MCF 10A (cell line): ENCODE measurements around the gene ADGRD1. TPM values are rescaled to one million over a fixed set of nuclear protein-coding genes. Genes with fewer than 3 reads are reported as not detected.

ENCODE experiments used
- BruUV-seq: library from RNA; stranded (reverse); fragments of 400-500 nt; replicated peaks from 2 replicates; lab custom pipeline; 2021; lab: Mats Ljungman, UMichigan
- CTCF ChIA-PET: fragments of 300-600 bp; sonication (Branson Sonifier 250); formaldehyde crosslinking; extraction: SDS; loops from one replicate; lab custom pipeline; 2021; ENCODE audit warnings: antibody characterized with exemption, inconsistent platforms; lab: Yijun Ruan, JAX
- POLR2A ChIA-PET: fragments of 300-600, 350-650 bp; sonication (Branson Sonifier 250); formaldehyde crosslinking; extraction: SDS; loops from one replicate; lab custom pipeline; 2020; ENCODE audit warnings: antibody characterized with exemption, inconsistent platforms; lab: Yijun Ruan, JAX
- DNase-seq: peaks from one replicate; pipeline ENCODE4 v3.0.0-alpha.2; 2018; ENCODE audit not compliant: unreplicated experiment
- H3K27ac Mint-ChIP-seq: one replicate; pipeline ENCODE4 v1.8.0; 2022; ENCODE audit warnings: mild to moderate bottlenecking, low read depth, mixed read lengths; ENCODE audit not compliant: unreplicated experiment
- H3K27me3 Mint-ChIP-seq: one replicate; pipeline ENCODE4 v1.8.0; 2022; ENCODE audit warnings: mixed read lengths; ENCODE audit not compliant: insufficient read depth, unreplicated experiment
- H3K36me3 Mint-ChIP-seq: one replicate; pipeline ENCODE4 v1.8.0; 2022; ENCODE audit warnings: mild to moderate bottlenecking, moderate library complexity, mixed read lengths; ENCODE audit not compliant: insufficient read depth, unreplicated experiment
- H3K4me1 Mint-ChIP-seq: one replicate; pipeline ENCODE4 v1.8.0; 2022; ENCODE audit warnings: mixed read lengths; ENCODE audit not compliant: insufficient read depth, unreplicated experiment
- H3K4me3 Mint-ChIP-seq: one replicate; pipeline ENCODE4 v1.8.0; 2022; ENCODE audit warnings: mild to moderate bottlenecking, moderate library complexity, mixed read lengths; ENCODE audit not compliant: unreplicated experiment
- H3K9me3 Mint-ChIP-seq: one replicate; pipeline ENCODE4 v1.8.0; 2022; ENCODE audit warnings: mixed read lengths; ENCODE audit not compliant: unreplicated experiment
- intact Hi-C: fragments of 100-400 bp; cut with micrococcal nuclease; formaldehyde crosslinking; loops from 2 replicates; pipeline ENCODE4 v1.14.1; 2022
- total RNA-seq: library from RNA; stranded (reverse); gene quantifications from 2 replicates; pipeline ENCODE4 v1.2.3, GENCODE V29; 2022
- TF ChIP-seq, protein P1 (sequence below): fragments of 200-600 bp; IDR thresholded peaks from one replicate; pipeline ENCODE4 v1.8.0; 2022; ENCODE audit warnings: antibody characterized with exemption, mild to moderate bottlenecking; ENCODE audit not compliant: unreplicated experiment

The ADGRD1 gene
- total RNA-seq, 1 experiment from 2014 or later: 0.68 TPM

- TF ChIP-seq, protein P1, sequence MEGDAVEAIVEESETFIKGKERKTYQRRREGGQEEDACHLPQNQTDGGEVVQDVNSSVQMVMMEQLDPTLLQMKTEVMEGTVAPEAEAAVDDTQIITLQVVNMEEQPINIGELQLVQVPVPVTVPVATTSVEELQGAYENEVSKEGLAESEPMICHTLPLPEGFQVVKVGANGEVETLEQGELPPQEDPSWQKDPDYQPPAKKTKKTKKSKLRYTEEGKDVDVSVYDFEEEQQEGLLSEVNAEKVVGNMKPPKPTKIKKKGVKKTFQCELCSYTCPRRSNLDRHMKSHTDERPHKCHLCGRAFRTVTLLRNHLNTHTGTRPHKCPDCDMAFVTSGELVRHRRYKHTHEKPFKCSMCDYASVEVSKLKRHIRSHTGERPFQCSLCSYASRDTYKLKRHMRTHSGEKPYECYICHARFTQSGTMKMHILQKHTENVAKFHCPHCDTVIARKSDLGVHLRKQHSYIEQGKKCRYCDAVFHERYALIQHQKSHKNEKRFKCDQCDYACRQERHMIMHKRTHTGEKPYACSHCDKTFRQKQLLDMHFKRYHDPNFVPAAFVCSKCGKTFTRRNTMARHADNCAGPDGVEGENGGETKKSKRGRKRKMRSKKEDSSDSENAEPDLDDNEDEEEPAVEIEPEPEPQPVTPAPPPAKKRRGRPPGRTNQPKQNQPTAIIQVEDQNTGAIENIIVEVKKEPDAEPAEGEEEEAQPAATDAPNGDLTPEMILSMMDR: no peak
- ChIA-PET POLR2A (no interaction called here), CTCF (interaction anchor here (0.6 kb wide), 1 partner anchor 135 kb away, joined by 3 read pairs; no protein-coding TSS in a partner anchor)
- intact Hi-C loops: no loop called here
- no TSS peak for BruUV-seq
- H3K36me3 Mint-ChIP-seq: peaks cover 4% of the 10 kb centered on the region
- DNase-seq: no peak
- H3K9me3 Mint-ChIP-seq: no peaks in the 10 kb centered on the region
- H3K4me3 Mint-ChIP-seq: no peak overlapping the region
- peaks cover 14% of the 10 kb centered on the region for H3K4me1 Mint-ChIP-seq
- peaks cover 45% of the 10 kb centered on the region for H3K27me3 Mint-ChIP-seq
- H3K27ac Mint-ChIP-seq: no peak overlapping the region
These were observed 1.3 kb upstream of the ADGRD1 start for GRCh38 chr12:130952171-130952954.

DNA sequence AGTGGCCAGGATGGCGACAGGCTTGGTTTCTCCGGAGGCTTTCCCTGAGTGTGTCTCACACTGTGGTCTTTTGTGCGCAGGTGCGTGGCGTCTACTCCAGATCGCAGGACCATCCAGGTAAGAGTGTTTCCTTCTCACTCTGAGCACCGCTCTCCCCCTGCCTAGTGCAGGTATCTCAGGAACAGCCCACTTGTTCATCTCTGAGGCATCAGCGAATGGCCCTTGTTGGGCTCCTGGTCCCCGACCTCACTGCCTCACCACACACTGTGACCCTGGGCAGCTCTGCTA lies 781 bp downstream of the ADGRD1 start:
- BruUV-seq: no TSS peak
- TF ChIP-seq, protein P1: no peak
- DNase-seq: no peak
- intact Hi-C loops: no loop called here
- Mint-ChIP-seq H3K27ac (no peak overlapping the region), H3K36me3 (peaks cover 4% of the 10 kb centered on the region), H3K4me1 (peaks cover 7% of the 10 kb centered on the region), H3K4me3 (no peak overlapping the region), H3K27me3 (peaks cover 29% of the 10 kb centered on the region), H3K9me3 (no peaks in the 10 kb centered on the region)
- POLR2A ChIA-PET: no interaction called here
- CTCF ChIA-PET: no interaction called here

GRCh38 chr12:130955238-130955816 lies 1.6 kb downstream of the ADGRD1 start:
- H3K36me3 Mint-ChIP-seq: peaks cover 4% of the 10 kb centered on the region
- ChIA-PET POLR2A (interaction anchor here (0.6 kb wide), 1 partner anchor 37 kb away, joined by 3 read pairs; no protein-coding TSS in a partner anchor), CTCF (no interaction called here)
- DNase-seq: no peak
- no peaks in the 10 kb centered on the region for H3K9me3 Mint-ChIP-seq
- no peak overlapping the region for H3K4me3 Mint-ChIP-seq
- H3K27me3 Mint-ChIP-seq: peaks cover 28% of the 10 kb centered on the region
- intact Hi-C loops: no loop called here
- TF ChIP-seq, protein P1: no peak
- no peak overlapping the region for H3K27ac Mint-ChIP-seq
- no TSS peak for BruUV-seq
- H3K4me1 Mint-ChIP-seq: peaks cover 7% of the 10 kb centered on the region

GRCh38 chr12:130956009-130956408 lies 2.3 kb downstream of the ADGRD1 start:
- CTCF ChIA-PET: interaction anchor here (0.6 kb wide), 1 partner anchor 39 kb away, joined by 3 read pairs; no protein-coding TSS in a partner anchor
- TF ChIP-seq, protein P1: no peak
- intact Hi-C loops: no loop called here
- peaks cover 7% of the 10 kb centered on the region for H3K4me1 Mint-ChIP-seq
- BruUV-seq: no TSS peak
- H3K36me3 Mint-ChIP-seq: peaks cover 4% of the 10 kb centered on the region
- DNase-seq: no peak
- peaks cover 28% of the 10 kb centered on the region for H3K27me3 Mint-ChIP-seq
- POLR2A ChIA-PET: no interaction called here
- no peak overlapping the region for H3K27ac Mint-ChIP-seq
- no peak overlapping the region for H3K4me3 Mint-ChIP-seq
- H3K9me3 Mint-ChIP-seq: no peaks in the 10 kb centered on the region
